GM13977 (cell line): ENCODE results near the gene CYRIA.
A peak's percentile ranks its signal among the peaks of the same experiment; 100 is the strongest.

Source experiments
- DNase-seq: peaks from one replicate; pipeline ENCODE4 v3.0.0; 2012; ENCODE audit warnings: low spot score
- in situ Hi-C: fragments of 300-500 bp; cut with MboI; formaldehyde crosslinking; loops from one replicate; pipeline ENCODE4 v1.12.0; 2022; ENCODE audit warnings: low sequenced_read_pairs, low pct_unique_long_range_greater_than_20kb, mixed read lengths, inconsistent platforms; ENCODE audit not compliant: unreplicated experiment
- TF ChIP-seq, protein P1 (sequence below): IDR thresholded peaks from 2 replicates; pipeline ENCODE4 v1.5.1; 2012; ENCODE audit warnings: mild to moderate bottlenecking, control low read depth; ENCODE audit not compliant: insufficient read depth; ENCODE audit errors: extremely low read depth, missing control alignments

The CYRIA gene

DNA sequence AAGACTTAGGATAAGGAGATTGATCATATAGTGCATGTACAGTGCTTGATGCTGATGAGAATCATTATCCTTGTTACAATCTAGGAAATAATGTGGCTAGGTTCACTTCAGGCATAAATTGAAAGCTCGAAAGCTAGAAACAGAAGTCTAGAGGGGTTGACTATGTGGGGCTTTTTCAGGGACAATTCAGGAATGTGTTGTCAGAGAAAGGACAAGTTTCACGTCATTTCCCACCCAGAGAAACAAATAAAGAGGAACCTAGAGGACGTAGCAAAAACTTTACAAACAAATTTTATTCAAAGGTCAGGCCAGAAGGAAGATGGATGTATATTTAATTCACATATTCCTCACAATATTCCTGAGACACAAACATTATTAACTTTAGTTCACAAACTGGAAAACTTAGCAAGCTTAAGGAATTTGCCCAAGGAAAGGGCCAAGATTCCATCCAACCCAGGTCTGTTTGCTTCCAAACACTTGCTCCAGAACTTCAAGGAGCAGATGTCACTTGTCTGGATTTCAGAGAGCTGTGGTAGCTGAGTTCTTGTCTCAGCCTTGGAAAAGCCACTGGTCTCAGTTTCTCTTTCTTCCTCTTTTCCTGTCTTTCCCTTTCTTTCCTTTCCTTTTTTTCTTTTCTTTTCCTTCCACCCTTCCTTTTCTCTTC is 7.4 kb downstream of the CYRIA start:
- TF ChIP-seq, protein P1, sequence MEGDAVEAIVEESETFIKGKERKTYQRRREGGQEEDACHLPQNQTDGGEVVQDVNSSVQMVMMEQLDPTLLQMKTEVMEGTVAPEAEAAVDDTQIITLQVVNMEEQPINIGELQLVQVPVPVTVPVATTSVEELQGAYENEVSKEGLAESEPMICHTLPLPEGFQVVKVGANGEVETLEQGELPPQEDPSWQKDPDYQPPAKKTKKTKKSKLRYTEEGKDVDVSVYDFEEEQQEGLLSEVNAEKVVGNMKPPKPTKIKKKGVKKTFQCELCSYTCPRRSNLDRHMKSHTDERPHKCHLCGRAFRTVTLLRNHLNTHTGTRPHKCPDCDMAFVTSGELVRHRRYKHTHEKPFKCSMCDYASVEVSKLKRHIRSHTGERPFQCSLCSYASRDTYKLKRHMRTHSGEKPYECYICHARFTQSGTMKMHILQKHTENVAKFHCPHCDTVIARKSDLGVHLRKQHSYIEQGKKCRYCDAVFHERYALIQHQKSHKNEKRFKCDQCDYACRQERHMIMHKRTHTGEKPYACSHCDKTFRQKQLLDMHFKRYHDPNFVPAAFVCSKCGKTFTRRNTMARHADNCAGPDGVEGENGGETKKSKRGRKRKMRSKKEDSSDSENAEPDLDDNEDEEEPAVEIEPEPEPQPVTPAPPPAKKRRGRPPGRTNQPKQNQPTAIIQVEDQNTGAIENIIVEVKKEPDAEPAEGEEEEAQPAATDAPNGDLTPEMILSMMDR, result no peak
- DNase-seq, result no peak
- in situ Hi-C loops, result no loop called here

DNA sequence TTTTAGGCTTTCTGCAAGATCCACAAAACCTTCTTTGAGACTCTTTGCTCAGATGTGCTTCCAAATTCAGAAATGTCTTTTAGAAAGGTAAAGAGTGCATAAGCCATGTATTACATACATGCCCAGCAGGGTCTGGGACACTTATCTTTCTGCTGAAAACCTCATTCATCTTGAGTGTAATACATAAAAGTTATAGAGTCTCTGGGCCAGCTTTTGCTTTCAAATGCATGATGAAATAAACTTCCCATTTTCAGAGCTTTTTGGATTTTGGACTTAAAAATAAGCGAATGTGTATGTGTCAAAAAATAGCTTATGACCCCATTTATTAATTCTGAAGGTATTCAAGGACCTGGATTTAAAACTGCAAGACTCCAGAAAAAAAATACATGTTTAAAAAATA is 8.0 kb downstream of the CYRIA start:
- TF ChIP-seq, protein P1, result no peak
- no peak for DNase-seq
- in situ Hi-C loops, result no loop called here

DNA sequence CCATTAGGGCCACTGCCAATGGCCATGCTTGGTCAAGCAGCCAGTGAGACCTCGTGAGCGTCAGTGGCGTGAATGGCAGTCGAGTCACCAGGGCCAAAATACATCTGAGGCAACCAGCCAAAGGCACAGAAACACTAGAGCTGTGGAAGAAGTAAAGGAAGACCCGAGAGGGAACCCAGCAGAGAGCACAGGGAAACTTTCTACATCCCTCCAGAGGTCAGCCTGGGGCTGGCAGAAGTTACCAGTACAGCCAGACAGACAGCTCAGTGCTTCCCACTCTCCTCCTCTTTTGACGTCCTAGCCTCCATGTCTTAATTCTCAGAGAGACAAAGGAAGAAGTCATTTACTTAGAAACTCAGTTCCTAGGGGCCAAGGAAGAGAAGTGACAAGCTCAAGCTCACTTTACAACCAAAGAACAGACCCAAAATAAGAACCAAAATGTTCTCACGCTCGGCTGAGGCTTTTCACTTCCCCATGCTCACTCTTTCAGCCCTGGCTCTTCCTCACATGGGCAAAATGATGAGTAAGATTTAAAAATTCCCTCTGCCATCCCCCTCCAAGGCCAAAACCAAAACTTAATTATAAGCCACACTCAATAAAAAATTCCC is 8.7 kb downstream of the CYRIA start:
- TF ChIP-seq, protein P1, result no peak
- DNase-seq, result peak; percentile 57
- in situ Hi-C loops, result no loop called here

DNA sequence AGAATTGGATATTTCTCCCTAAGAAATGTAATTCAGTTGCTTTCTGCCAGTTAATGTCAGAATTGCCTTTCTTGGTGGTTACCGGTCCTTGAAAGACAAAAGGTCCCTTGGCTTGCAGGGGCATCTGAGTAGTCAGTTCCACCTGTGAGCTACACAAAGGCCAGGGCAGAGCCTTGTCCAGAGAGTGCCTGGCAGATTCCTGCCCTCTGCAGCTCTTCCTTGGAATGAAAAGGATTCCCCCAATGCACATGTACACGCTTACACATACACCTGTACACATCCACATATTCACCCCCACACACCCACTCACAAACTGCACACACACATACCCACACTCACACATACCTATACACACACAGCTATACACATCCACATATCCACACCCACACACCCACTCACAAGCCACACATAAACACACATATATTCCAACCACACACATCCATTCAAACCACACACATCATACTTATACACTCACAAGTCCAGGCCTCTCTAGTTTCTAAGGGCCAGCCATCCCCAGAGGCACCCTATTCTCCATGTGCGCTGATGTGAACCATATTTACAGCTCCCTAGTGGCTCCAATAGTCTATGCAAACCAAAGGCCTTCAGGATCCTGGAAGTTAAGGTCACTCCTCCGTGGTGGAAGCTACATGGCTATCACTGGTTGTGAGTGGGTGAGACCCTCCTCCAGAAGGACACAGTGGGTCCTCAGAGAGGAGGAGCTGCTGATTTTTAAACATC is 9.6 kb downstream of the CYRIA start:
- no peak for DNase-seq
- TF ChIP-seq, protein P1, result no peak
- in situ Hi-C loops, result no loop called here

DNA sequence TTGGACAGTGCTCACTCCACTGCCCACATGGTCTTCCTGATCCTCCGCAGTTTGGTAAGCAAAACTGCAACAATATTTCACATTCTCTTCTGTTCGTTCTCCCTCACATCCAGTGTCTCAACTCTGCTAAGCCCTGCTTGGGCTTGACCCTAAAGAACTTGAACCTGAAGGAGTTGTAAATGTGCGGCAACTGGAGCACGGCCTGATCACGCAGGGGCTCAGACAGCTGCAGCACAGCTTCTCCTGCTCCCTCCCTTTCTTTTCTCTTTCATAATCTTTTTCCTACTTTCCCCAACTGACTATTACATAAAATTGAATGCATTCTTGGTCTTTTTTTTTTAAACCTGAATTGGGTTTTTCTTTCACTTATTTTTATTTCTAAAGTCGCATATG is 10.2 kb downstream of the CYRIA start:
- in situ Hi-C loops, result no loop called here
- no peak for DNase-seq
- TF ChIP-seq, protein P1, result no peak

DNA sequence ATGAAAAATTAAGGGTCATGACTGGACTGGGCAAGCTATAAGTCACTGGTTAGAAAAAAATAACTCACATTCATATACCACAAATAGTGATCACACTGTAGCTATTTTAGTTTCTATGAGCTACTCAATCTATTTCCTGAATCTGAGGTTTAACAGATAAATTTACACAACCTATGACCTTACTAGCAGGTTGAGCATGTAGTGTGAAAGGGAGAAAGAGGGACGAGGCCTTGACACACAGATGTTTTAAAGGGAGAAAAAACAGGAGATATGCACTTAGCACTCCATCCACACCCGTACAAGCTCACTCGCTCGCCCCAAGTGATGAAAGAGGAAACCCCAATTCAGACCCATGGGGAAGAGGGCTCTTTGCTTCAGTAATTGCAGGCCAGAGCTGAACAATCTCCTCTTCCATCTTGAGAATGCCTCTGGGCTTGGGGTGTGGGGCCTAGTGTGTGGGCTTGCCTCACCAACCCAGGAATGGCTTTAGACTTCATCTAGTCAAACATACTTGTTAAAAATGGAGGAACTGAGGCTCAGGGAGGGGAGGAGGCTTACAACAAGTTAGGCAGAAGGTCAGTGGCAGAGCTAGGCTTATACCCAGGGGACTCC is 10.7 kb downstream of the CYRIA start:
- in situ Hi-C loops, result no loop called here
- peak; percentile 31 for DNase-seq
- TF ChIP-seq, protein P1, result no peak
